Endothelial cell (in vitro differentiated cells): ENCODE measurements around the gene TM7SF2. TPM values are rescaled to one million over a fixed set of nuclear protein-coding genes. Genes with fewer than 3 reads are reported as not detected.

Experiments used
- DNase-seq: peaks from one replicate; pipeline ENCODE4 v3.0.0; 2021; ENCODE audit warnings: low spot score
- H3K27ac Mint-ChIP-seq: one replicate; pipeline ENCODE4 v1.8.0; 2021; ENCODE audit warnings: mixed read lengths, inconsistent platforms; ENCODE audit not compliant: unreplicated experiment
- H3K27me3 Mint-ChIP-seq: one replicate; pipeline ENCODE4 v1.8.0; 2021; ENCODE audit warnings: mild to moderate bottlenecking, moderate library complexity, mixed read lengths, inconsistent platforms; ENCODE audit not compliant: unreplicated experiment
- H3K36me3 Mint-ChIP-seq: one replicate; pipeline ENCODE4 v1.8.0; 2021; ENCODE audit warnings: mild to moderate bottlenecking, low read depth, mixed read lengths, inconsistent platforms; ENCODE audit not compliant: unreplicated experiment
- H3K4me1 Mint-ChIP-seq: one replicate; pipeline ENCODE4 v1.8.0; 2021; ENCODE audit warnings: mild to moderate bottlenecking, mixed read lengths, inconsistent platforms; ENCODE audit not compliant: unreplicated experiment
- H3K4me3 Mint-ChIP-seq: one replicate; pipeline ENCODE4 v1.8.0; 2021; ENCODE audit warnings: mild to moderate bottlenecking, mixed read lengths, inconsistent platforms; ENCODE audit not compliant: unreplicated experiment
- H3K9me3 Mint-ChIP-seq: one replicate; pipeline ENCODE4 v1.8.0; 2021; ENCODE audit warnings: mixed read lengths, inconsistent platforms; ENCODE audit not compliant: unreplicated experiment
- total RNA-seq: library from RNA; stranded (reverse); fragmentation: NEBNext Ultra II Directional; extraction: Animal tissue kit (Norgen Biotek cat#: 25700); gene quantifications from one replicate; pipeline ENCODE4 v1.2.1, GENCODE V29; 2021; ENCODE audit not compliant: unreplicated experiment
- TF ChIP-seq, protein P1 (sequence below): fragments of 200-600 bp; sonication (generic); IDR thresholded peaks from one replicate; pipeline ENCODE4 v1.5.0; 2021; ENCODE audit warnings: antibody characterized with exemption; ENCODE audit not compliant: unreplicated experiment

Gene TM7SF2
- total RNA-seq, 1 donor from 2014 or later = 35.6 TPM

DNA sequence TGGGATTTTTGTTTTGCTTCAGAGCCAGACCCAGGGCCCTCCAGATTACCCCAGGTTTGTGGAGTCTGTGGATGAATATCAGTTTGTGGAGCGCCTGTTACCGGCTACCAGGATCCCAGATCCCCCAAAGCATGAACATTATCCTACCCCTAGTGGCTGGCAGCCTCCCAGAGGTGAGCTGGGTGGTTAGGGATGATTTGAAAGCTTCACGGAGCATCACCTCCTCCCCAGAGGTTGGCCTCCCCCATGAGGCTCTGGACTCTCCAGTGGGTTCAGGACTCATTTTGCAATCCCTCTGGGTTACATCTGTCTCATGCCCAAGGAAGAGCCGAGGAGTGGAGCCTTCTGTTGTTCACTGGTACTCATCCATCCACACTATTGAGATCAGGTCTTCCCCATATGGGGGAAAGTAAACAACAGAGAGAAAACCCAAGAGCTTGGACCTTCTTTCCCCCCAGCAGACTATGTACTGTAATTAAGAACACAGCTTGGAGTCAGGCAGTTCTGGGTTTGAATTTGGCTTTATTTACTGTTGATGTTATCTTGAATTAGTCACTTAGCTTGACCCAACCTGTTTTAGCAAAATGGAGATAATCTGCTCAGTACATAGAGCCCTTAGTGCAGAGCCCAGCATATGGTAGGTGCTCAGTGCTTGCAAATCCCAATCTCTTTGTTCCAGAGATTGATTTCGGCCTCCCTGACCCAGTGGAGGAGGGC, 13.0 kb downstream of the TM7SF2 start:
- DNase-seq = no peak
- peaks cover 7% of the 10 kb centered on the region for H3K27me3 Mint-ChIP-seq
- TF ChIP-seq, protein P1, sequence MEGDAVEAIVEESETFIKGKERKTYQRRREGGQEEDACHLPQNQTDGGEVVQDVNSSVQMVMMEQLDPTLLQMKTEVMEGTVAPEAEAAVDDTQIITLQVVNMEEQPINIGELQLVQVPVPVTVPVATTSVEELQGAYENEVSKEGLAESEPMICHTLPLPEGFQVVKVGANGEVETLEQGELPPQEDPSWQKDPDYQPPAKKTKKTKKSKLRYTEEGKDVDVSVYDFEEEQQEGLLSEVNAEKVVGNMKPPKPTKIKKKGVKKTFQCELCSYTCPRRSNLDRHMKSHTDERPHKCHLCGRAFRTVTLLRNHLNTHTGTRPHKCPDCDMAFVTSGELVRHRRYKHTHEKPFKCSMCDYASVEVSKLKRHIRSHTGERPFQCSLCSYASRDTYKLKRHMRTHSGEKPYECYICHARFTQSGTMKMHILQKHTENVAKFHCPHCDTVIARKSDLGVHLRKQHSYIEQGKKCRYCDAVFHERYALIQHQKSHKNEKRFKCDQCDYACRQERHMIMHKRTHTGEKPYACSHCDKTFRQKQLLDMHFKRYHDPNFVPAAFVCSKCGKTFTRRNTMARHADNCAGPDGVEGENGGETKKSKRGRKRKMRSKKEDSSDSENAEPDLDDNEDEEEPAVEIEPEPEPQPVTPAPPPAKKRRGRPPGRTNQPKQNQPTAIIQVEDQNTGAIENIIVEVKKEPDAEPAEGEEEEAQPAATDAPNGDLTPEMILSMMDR = no peak
- H3K9me3 Mint-ChIP-seq = no peaks in the 10 kb centered on the region
- H3K4me3 Mint-ChIP-seq = peak overlapping the region; percentile 8
- peaks cover 27% of the 10 kb centered on the region for H3K36me3 Mint-ChIP-seq
- no peak overlapping the region for H3K27ac Mint-ChIP-seq
- peaks cover 14% of the 10 kb centered on the region for H3K4me1 Mint-ChIP-seq

DNA sequence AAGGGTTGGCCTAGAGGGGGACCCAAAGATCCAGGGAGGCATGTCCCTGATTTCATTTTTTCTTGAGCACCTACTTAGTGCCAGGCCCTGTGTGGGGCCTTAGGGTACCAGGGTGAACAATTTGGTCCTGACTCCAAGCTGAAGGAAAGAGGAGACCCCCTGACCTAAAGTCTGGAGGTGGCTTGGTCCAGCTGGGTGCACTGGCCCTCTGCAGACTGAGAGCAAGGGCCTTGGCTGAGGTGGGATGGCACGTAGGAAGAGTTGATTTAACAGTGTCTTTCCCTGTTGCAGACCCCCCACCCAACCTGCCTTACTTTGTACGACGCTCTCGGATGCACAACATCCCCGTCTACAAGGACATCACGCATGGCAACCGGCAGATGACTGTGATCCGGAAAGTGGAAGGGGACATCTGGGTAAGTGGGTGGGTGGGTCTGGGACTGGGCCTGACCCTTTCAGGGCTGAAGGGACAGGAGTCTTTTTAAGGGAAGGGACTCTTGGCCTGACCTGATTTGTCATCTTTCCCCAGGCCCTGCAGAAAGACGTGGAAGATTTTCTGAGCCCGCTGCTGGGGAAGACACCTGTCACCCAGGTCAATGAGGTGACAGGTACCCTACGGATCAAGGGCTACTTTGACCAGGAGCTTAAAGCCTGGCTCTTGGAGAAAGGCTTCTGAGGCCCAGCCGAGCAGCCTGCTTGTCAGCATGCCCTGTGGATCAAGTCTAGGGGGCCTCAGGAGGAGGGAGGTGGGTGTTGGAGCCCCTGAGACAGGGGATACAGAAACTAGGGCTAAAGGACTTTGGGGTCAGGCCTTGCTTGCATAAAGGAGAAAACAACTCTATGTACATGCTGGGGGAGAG, 13.8 kb downstream of the TM7SF2 start:
- Mint-ChIP-seq H3K4me3 (no peak overlapping the region), H3K27me3 (peaks cover 4% of the 10 kb centered on the region), H3K36me3 (peaks cover 24% of the 10 kb centered on the region), H3K4me1 (peaks cover 14% of the 10 kb centered on the region), H3K9me3 (no peaks in the 10 kb centered on the region), H3K27ac (no peak overlapping the region)
- TF ChIP-seq, protein P1 = no peak
- no peak for DNase-seq

DNA sequence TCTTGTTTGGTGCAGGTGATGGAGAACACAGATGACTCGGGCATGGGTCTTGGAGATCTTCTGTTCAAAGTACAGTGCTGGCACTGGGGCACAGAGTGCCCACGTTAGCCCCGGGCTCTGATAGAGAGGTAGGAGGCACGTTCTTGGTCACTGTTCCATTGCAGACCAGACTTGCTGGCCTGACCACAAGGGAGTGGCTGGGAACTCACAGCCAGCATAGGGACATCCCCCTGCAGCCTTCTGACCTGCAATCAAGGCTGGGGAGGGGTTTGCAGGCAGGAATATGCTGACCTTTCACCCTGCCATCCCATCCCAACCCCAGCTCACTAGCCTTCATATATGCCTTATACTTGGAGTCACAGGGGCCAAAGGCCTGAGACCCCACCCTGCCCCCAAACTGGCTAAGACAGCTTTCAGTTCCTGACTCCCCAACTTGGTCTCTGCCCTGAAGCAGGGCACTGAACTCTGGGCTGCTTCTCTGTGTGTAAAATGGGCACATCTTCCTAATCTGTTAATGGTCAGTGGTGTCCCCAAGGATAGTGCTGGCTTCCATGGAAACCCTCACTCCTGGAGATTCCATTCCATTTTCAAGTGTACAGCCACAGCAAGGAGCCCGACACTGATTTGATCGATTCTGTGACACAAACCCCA, 15.1 kb downstream of the TM7SF2 start:
- H3K4me3 Mint-ChIP-seq = no peak overlapping the region
- peaks cover 23% of the 10 kb centered on the region for H3K36me3 Mint-ChIP-seq

DNA sequence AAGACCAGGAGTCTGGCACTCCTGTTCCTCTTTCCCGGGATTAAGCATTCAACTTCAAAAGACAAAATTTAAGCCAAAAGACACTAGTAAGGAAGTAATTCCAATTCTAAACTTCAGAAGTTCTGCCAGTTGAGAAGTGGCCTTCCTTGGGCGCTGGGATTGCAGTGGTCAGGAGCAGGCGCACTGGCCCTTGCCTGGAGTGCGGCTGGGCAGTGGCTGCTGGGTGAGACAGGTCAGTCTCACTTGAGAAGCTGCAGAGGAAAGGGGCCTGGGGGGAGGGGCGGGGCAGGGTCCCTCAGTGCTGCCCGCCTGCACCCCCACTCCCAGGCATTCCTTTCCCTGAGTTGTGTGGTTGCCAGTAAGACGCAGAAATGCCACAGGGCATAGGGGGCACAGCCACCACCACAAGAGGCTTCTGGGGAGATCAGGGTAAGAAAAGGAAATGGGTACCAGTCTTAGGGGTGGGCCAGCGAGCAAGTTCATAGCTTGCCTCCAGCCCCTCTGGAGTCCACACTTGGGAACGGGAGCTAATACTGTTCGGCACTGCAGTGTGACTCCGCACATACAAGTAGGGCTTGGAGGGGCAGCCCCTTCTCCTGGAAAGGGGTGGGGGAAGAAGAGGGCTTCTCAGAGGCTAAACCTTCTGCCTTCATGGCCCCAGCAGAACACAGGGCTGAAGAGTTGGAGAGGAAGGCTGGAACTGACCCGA, 16.0 kb downstream of the TM7SF2 start:
- Mint-ChIP-seq H3K9me3 (no peaks in the 10 kb centered on the region), H3K4me1 (peaks cover 2% of the 10 kb centered on the region), H3K4me3 (peak overlapping the region; percentile 47), H3K27me3 (peaks cover 2% of the 10 kb centered on the region), H3K36me3 (peaks cover 22% of the 10 kb centered on the region), H3K27ac (no peak overlapping the region)
- no peak for DNase-seq
- TF ChIP-seq, protein P1 = no peak

More for the DNA sequence above, 15.1 kb downstream of the TM7SF2 start:
- no peak for DNase-seq
- Mint-ChIP-seq H3K27me3 (peaks cover 2% of the 10 kb centered on the region), H3K27ac (no peak overlapping the region), H3K4me1 (peaks cover 7% of the 10 kb centered on the region), H3K9me3 (no peaks in the 10 kb centered on the region)
- TF ChIP-seq, protein P1 = no peak
